HG03064 (cell line): ENCODE measurements around the gene GRIK5.

ENCODE experiments used
- ATAC-seq: cut with Tn5 transposase; IDR thresholded peaks from one replicate; pipeline ENCODE4 v1.9.1; 2021; ENCODE audit warnings: low read depth; ENCODE audit not compliant: unreplicated experiment

Gene GRIK5

GRCh38 chr19:42078538-42079275 is 8.7 kb upstream of the GRIK5 start:
- ATAC-seq: no peak

GRCh38 chr19:42078058-42078457 is 8.1 kb upstream of the GRIK5 start:
- ATAC-seq: no peak

GRCh38 chr19:42076380-42076944 is 6.5 kb upstream of the GRIK5 start:
- ATAC-seq: peak; percentile 13

- peak; percentile 77 for ATAC-seq
Measured at GRCh38 chr19:42075616-42076379, 5.8 kb upstream of the GRIK5 start, which contains the start of gene ZNF574. Gene ZNF574 (plus strand): TSS chr19:42076166. CDS start chr19:42078607, 2,441 bp downstream.

- ATAC-seq: no peak
Measured at GRCh38 chr19:42075364-42075615, 5.3 kb upstream of the GRIK5 start.

- ATAC-seq: no peak
Measured at GRCh38 chr19:42074513-42075363, 4.7 kb upstream of the GRIK5 start.

GRCh38 chr19:42071247-42071646 is 1.2 kb upstream of the GRIK5 start:
- no peak for ATAC-seq

- ATAC-seq: no peak
Measured at GRCh38 chr19:42068756-42069571, 1.0 kb downstream of the GRIK5 start.

GRCh38 chr19:42068361-42068755 is 1.6 kb downstream of the GRIK5 start:
- no peak for ATAC-seq

- no peak for ATAC-seq
Measured at GRCh38 chr19:42067315-42067888, 2.6 kb downstream of the GRIK5 start.

- ATAC-seq: no peak
Measured at GRCh38 chr19:42066075-42066754, 3.8 kb downstream of the GRIK5 start.

GRCh38 chr19:42065511-42065910 is 4.5 kb downstream of the GRIK5 start:
- no peak for ATAC-seq

- ATAC-seq: no peak
Measured at GRCh38 chr19:42065051-42065450, 5.0 kb downstream of the GRIK5 start.

GRCh38 chr19:42064432-42064831 is 5.6 kb downstream of the GRIK5 start:
- no peak for ATAC-seq

GRCh38 chr19:42062381-42062780 is 7.6 kb downstream of the GRIK5 start:
- ATAC-seq: no peak

GRCh38 chr19:42060117-42060516 is 9.9 kb downstream of the GRIK5 start:
- no peak for ATAC-seq

- ATAC-seq: no peak
Measured at GRCh38 chr19:42059196-42059595, 10.8 kb downstream of the GRIK5 start.

GRCh38 chr19:42057846-42058245 is 12.2 kb downstream of the GRIK5 start:
- no peak for ATAC-seq

- ATAC-seq: no peak
Measured at GRCh38 chr19:42054205-42054604, 15.8 kb downstream of the GRIK5 start.
